K562 (cell line): ENCODE measurements around the gene GLIPR1L2. TPM values are rescaled to one million over a fixed set of nuclear protein-coding genes. Genes with fewer than 3 reads are reported as not detected.

Experiments
- ATAC-seq: fragments of 200-7000 bp; cut with Tn5 transposase; 3 replicates; pipeline ENCODE4 v1.9.1; 2020; ENCODE audit warnings: moderate library complexity
- BruUV-seq: library from RNA; stranded (reverse); fragments of 400-500 nt; replicated peaks from 2 replicates; lab custom pipeline; 2021; lab: Mats Ljungman, UMichigan
- CTCF ChIA-PET: fragments of 300-600 bp; formaldehyde crosslinking; extraction: SDS; loops from one replicate; lab custom pipeline; 2021; ENCODE audit warnings: low intra/inter-chr PET ratio; lab: Yijun Ruan, JAX
- POLR2A ChIA-PET: fragments of 300-600, 350-650 bp; sonication (Branson Sonifier 250); formaldehyde crosslinking; extraction: SDS; loops from one replicate; lab custom pipeline; 2021; ENCODE audit warnings: antibody characterized with exemption, inconsistent platforms; lab: Yijun Ruan, JAX
- DNase-seq, 4 experiments: peaks; one replicate each; pipeline versions ENCODE4 v3.0.0 to v3.0.0-alpha.2; 2011 to 2018; ENCODE audit warnings: low spot score in 3 of 4, mixed read lengths in 3 of 4; ENCODE audit errors: extremely low read depth in 1 of 4
- FAIRE-seq: peaks from 2 replicates; lab custom pipeline; 2011; peaks lifted over from hg19 to GRCh38; lab: Jason Lieb, UNC
- H2AFZ ChIP-seq: 2 replicates; pipeline ENCODE4 v1.6.0; 2011; ENCODE audit warnings: low read depth, low read length, control low read depth, inconsistent platforms
- H3K27ac ChIP-seq: fragments of 200-600 bp; 3 replicates; pipeline ENCODE4 v1.8.0; 2011; ENCODE audit warnings: low read depth, mild to moderate bottlenecking, control low read depth, inconsistent platforms, low read length, moderate library complexity, mixed read lengths; ENCODE audit errors: extremely low read depth
- H3K27me3 ChIP-seq, 2 experiments: fragments of 300-600 bp in 1 of 2; 2 replicates in 1 of 2; 3 replicates in 1 of 2; pipeline versions ENCODE4 v1.6.0 to v1.8.0; 2011; ENCODE audit warnings: inconsistent platforms in 2 of 2, low read length in 2 of 2, mild to moderate bottlenecking in 1 of 2, mixed read lengths in 1 of 2, moderate library complexity in 1 of 2; ENCODE audit not compliant: control insufficient read depth in 2 of 2, insufficient read depth in 2 of 2
- H3K36me3 ChIP-seq: fragments of 300-600 bp; 3 replicates; pipeline ENCODE4 v1.8.0; 2011; ENCODE audit warnings: mild to moderate bottlenecking, low read length, inconsistent platforms; ENCODE audit not compliant: control insufficient read depth, insufficient read depth
- H3K4me1 ChIP-seq, 2 experiments: fragments of 200-600 bp in 1 of 2; replicated peaks in 1 of 2; 2 replicates in 1 of 2; 3 replicates in 1 of 2; pipeline versions ENCODE4 v1.5.1 to v1.8.0; 2011; ENCODE audit warnings: inconsistent platforms in 2 of 2, low read length in 2 of 2, mild to moderate bottlenecking in 1 of 2, mixed read lengths in 1 of 2, moderate library complexity in 1 of 2; ENCODE audit not compliant: control insufficient read depth in 2 of 2, insufficient read depth in 2 of 2
- H3K4me2 ChIP-seq: 2 replicates; pipeline ENCODE4 v1.6.1; 2011; ENCODE audit warnings: low read length, control low read depth, inconsistent platforms, mixed read lengths; ENCODE audit not compliant: insufficient read depth
- H3K4me3 ChIP-seq: fragments of 200-600 bp; sonication (generic), shearing (Covaris generic); 2 replicates; pipeline ENCODE4 v1.5.1; 2016; ENCODE audit warnings: control low read depth, inconsistent platforms
- H3K79me2 ChIP-seq: fragments of 200-600 bp; 3 replicates; pipeline ENCODE4 v1.8.0; 2011; ENCODE audit warnings: low read length, inconsistent platforms; ENCODE audit not compliant: control insufficient read depth, insufficient read depth
- H3K9ac ChIP-seq, 2 experiments: 2 replicates each; pipeline versions ENCODE4 v1.6.0 to v1.6.1; 2011; ENCODE audit warnings: low read depth in 2 of 2, low read length in 2 of 2, control low read depth in 1 of 2, inconsistent platforms in 1 of 2, mild to moderate bottlenecking in 1 of 2, mixed read lengths in 1 of 2; ENCODE audit not compliant: insufficient read depth in 1 of 2
- H3K9me1 ChIP-seq: one replicate; pipeline ENCODE4 v1.6.0; 2011; ENCODE audit warnings: inconsistent platforms, mild to moderate bottlenecking, low read length, moderate library complexity; ENCODE audit not compliant: control insufficient read depth, insufficient read depth
- H3K9me3 ChIP-seq: replicated peaks from 2 replicates; pipeline ENCODE4 v1.5.1; 2011; ENCODE audit warnings: low read depth, low read length, inconsistent platforms; ENCODE audit not compliant: control insufficient read depth, insufficient read depth
- H4K20me1 ChIP-seq: replicated peaks from 2 replicates; pipeline ENCODE4 v1.6.1; 2011; ENCODE audit warnings: low read length, inconsistent platforms, mixed read lengths; ENCODE audit not compliant: control insufficient read depth, insufficient read depth
- BCL6 ChIP-seq: fragments of 250-450 bp; sonication (Bioruptor Pico); IDR thresholded peaks from 2 replicates; pipeline ENCODE4 v1.4.0; 2020
- C11orf30 ChIP-seq: fragments of 450-650 bp; IDR thresholded peaks from 2 replicates; pipeline ENCODE4 v1.6.1; 2016; ENCODE audit warnings: low read depth, mild to moderate bottlenecking
- CSDE1 ChIP-seq, 2 experiments: fragments of 450-650 bp; IDR thresholded peaks; 2 replicates each; pipeline ENCODE4 v1.6.1; 2016; ENCODE audit warnings: mild to moderate bottlenecking in 1 of 2
- HDAC2 ChIP-seq: fragments of 450-650 bp; IDR thresholded peaks from 2 replicates; pipeline ENCODE4 v1.6.1; 2016; ENCODE audit warnings: mild to moderate bottlenecking
- JUNB ChIP-seq: fragments of 450-650 bp; formaldehyde crosslinking; conservative IDR thresholded peaks from 2 replicates; pipeline ENCODE4 v1.4.0; 2020; ENCODE audit warnings: mild to moderate bottlenecking
- POLR2AphosphoS5 ChIP-seq: IDR thresholded peaks from 2 replicates; pipeline ENCODE4 v1.6.1; 2011; ENCODE audit warnings: mild to moderate bottlenecking, low read depth, low read length, moderate library complexity; ENCODE audit not compliant: control insufficient read depth, insufficient read depth
- SETDB1 ChIP-seq: IDR thresholded peaks from one replicate; pipeline ENCODE4 v1.6.1; 2012; ENCODE audit warnings: low read length, control low read depth, inconsistent platforms
- TAF15 ChIP-seq: fragments of 200-400 bp; formaldehyde crosslinking; IDR thresholded peaks from 2 replicates; pipeline ENCODE4 v1.6.1; 2017; ENCODE audit warnings: mild to moderate bottlenecking, low read depth, low read length, moderate library complexity
- WGBS: fragments of 100-300 bp; shearing (Covaris generic); methylation state at CpG from one replicate; pipeline ENCODE4 v1.1.6; 2016; ENCODE audit warnings: low coverage, mixed read lengths; ENCODE audit not compliant: insufficient coverage; ENCODE audit errors: missing lambda C conversion rate; 5-methylcytosine and 5-hydroxymethylcytosine counted together
- in situ Hi-C: fragments of 300-500 bp; cut with MboI; formaldehyde crosslinking; loops from 4 replicates; pipeline ENCODE4 v1.15.0; 2018; ENCODE audit warnings: inconsistent platforms, mixed read lengths
- intact Hi-C: fragments of 100-400 bp; cut with micrococcal nuclease; formaldehyde crosslinking; loops from 2 replicates; pipeline ENCODE4 v1.14.2; 2022
- polyA plus RNA-seq, 8 experiments: library from polyadenylated mRNA; depleted of rRNA in 4 of 8; stranded (reverse) in 5 of 8; unstranded in 3 of 8; fragments of >200 nt; fragmentation: Nextera tagmentation in 2 of 8; fragmentation: Illumina TruSeq in 1 of 8; extraction: Ambion mirVana in 2 of 8; extraction: Trizol in 1 of 8; gene quantifications; 2 replicates each; pipeline versions ENCODE4 v1.2.1 to v1.2.3, GENCODE V29; 2011 to 2014; ENCODE audit warnings: inconsistent platforms in 1 of 8, missing spikeins in 1 of 8
- total RNA-seq, 7 experiments: library from RNA; depleted of rRNA in 6 of 7; stranded (reverse); fragments of >200 nt in 6 of 7; fragmentation: Illumina TruSeq in 2 of 7; extraction: Trizol in 2 of 7; gene quantifications; 2 replicates each; pipeline versions ENCODE4 v1.2.1 to v1.2.3, GENCODE V29; 2011 to 2021; ENCODE audit warnings: low replicate concordance in 1 of 7
- TF ChIP-seq, protein P1 (sequence below): sonication (generic); formaldehyde crosslinking; IDR thresholded peaks from 2 replicates; pipeline ENCODE4 v1.8.1; 2022; ENCODE audit warnings: missing genetic modification reagents
- TF ChIP-seq, protein P2 (sequence below): fragments of 450-650 bp; formaldehyde crosslinking; IDR thresholded peaks from 2 replicates; pipeline ENCODE4 v1.4.0; 2022; ENCODE audit warnings: missing genetic modification characterization
- TF ChIP-seq, protein P3 (sequence below): sonication (generic); formaldehyde crosslinking; IDR thresholded peaks from 2 replicates; pipeline ENCODE4 v1.8.1; 2023; ENCODE audit warnings: mild to moderate bottlenecking, missing genetic modification reagents
- TF ChIP-seq, protein P4 (sequence below): fragments of 250-450 bp; sonication (Bioruptor Pico); IDR thresholded peaks from 2 replicates; pipeline ENCODE4 v1.5.0; 2021; ENCODE audit warnings: mild to moderate bottlenecking, moderate library complexity
- TF ChIP-seq, protein P5 (sequence below): fragments of 250-450 bp; sonication (Bioruptor Pico); IDR thresholded peaks from 2 replicates; pipeline ENCODE4 v1.4.0; 2020; ENCODE audit warnings: borderline replicate concordance

Gene GLIPR1L2
- total and polyA plus RNA-seq, 9 of the 15 experiments (the other 6 are each of a cell fraction or from before 2014, with no cell fraction given), result not detected

DNA sequence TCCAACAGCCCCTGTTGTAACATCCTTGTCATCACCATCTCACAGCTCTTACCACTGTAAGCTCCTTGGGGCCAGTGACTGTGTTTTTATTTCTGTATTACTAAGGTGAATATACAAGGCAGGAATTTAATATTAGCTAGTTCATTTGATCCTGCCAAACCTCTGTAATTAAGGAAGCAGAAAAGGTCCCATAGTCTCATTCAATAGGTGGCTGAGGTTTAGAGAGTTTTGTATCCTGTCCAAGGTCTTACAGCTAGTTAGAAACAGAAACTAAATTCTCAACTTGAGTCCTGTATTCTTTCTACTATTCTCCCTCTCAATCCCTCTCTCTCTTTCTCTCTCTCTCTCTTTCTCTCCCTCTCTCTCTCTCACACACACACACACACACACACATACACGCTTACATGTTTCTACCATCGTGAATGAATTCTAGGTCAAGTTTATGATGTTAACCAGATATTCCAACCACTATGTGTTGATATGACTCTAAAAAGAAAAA lies 89.1 kb downstream of the GLIPR1L2 start:
- H3K4me2 ChIP-seq, result no peak overlapping the region; the same call in 1 of the 2 replicates
- in situ Hi-C loops, result loop anchor here (10.0 kb wide), 1 partner anchor 145 kb away; the partner anchor contains the start of genes CAPS2 and GLIPR1L1
- no peaks in the 10 kb centered on the region for H3K9me1 ChIP-seq
- no peaks in the 10 kb centered on the region for H4K20me1 ChIP-seq
- H3K79me2 ChIP-seq, result no peaks in the 10 kb centered on the region
- H3K27ac ChIP-seq, result peak overlapping the region; percentile 61; the same call in 1 of the 3 replicates
- H3K4me3 ChIP-seq, result no peak overlapping the region
- peaks cover 0 to 6% of the 10 kb centered on the region in 2 experiments; a peak in 4 of 5 replicates for H3K4me1 ChIP-seq
- DNase-seq (no peak), FAIRE-seq (no peak), ATAC-seq (no peak)
- no peaks in the 10 kb centered on the region for H3K36me3 ChIP-seq
- BruUV-seq, result no TSS peak
- H2AFZ ChIP-seq, result peak overlapping the region; percentile 80; the same call in 1 of the 2 replicates
- H3K9me3 ChIP-seq, result no peaks in the 10 kb centered on the region
- CTCF ChIA-PET, result no interaction called here
- H3K27me3 ChIP-seq, result no peaks in the 10 kb centered on the region
- H3K9ac ChIP-seq, result no peak overlapping the region
- POLR2A ChIA-PET, result interaction anchor here (0.6 kb wide), 1 partner anchor 1479 kb away, joined by 3 read pairs; no protein-coding TSS in a partner anchor
- 0% methylated on average over 2 of the region's 2 CpGs for WGBS
- intact Hi-C loops, result loop anchor here (5.0 to 10.0 kb wide), 3 partner anchors 148 to 975 kb away; partner anchors contain the start of genes BBS10, CAPS2 and GLIPR1L1
- TF ChIP-seq SETDB1 (no peak), HDAC2 (no peak), TAF15 (no peak), C11orf30 (no peak), BCL6 (CRISPR knock-in tag) (no peak), JUNB (CRISPR knock-in tag) (no peak), CSDE1 (IDR thresholded peaks at IDR 0.05) (no peak), POLR2AphosphoS5 (no peak)
- TF ChIP-seq, protein P1, sequence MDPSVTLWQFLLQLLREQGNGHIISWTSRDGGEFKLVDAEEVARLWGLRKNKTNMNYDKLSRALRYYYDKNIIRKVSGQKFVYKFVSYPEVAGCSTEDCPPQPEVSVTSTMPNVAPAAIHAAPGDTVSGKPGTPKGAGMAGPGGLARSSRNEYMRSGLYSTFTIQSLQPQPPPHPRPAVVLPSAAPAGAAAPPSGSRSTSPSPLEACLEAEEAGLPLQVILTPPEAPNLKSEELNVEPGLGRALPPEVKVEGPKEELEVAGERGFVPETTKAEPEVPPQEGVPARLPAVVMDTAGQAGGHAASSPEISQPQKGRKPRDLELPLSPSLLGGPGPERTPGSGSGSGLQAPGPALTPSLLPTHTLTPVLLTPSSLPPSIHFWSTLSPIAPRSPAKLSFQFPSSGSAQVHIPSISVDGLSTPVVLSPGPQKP (CRISPR knock-in tag), result no peak
- TF ChIP-seq, protein P2, sequence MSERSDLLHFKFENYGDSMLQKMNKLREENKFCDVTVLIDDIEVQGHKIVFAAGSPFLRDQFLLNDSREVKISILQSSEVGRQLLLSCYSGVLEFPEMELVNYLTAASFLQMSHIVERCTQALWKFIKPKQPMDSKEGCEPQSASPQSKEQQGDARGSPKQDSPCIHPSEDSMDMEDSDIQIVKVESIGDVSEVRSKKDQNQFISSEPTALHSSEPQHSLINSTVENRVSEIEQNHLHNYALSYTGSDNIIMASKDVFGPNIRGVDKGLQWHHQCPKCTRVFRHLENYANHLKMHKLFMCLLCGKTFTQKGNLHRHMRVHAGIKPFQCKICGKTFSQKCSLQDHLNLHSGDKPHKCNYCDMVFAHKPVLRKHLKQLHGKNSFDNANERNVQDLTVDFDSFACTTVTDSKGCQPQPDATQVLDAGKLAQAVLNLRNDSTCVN, result 0 out of 2 replicates have a peak, but pooled peaks have one; percentile 19
- TF ChIP-seq, protein P3, sequence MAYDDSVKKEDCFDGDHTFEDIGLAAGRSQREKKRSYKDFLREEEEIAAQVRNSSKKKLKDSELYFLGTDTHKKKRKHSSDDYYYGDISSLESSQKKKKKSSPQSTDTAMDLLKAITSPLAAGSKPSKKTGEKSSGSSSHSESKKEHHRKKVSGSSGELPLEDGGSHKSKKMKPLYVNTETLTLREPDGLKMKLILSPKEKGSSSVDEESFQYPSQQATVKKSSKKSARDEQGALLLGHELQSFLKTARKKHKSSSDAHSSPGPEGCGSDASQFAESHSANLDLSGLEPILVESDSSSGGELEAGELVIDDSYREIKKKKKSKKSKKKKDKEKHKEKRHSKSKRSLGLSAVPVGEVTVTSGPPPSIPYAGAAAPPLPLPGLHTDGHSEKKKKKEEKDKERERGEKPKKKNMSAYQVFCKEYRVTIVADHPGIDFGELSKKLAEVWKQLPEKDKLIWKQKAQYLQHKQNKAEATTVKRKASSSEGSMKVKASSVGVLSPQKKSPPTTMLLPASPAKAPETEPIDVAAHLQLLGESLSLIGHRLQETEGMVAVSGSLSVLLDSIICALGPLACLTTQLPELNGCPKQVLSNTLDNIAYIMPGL, result no peak
- TF ChIP-seq, protein P4, sequence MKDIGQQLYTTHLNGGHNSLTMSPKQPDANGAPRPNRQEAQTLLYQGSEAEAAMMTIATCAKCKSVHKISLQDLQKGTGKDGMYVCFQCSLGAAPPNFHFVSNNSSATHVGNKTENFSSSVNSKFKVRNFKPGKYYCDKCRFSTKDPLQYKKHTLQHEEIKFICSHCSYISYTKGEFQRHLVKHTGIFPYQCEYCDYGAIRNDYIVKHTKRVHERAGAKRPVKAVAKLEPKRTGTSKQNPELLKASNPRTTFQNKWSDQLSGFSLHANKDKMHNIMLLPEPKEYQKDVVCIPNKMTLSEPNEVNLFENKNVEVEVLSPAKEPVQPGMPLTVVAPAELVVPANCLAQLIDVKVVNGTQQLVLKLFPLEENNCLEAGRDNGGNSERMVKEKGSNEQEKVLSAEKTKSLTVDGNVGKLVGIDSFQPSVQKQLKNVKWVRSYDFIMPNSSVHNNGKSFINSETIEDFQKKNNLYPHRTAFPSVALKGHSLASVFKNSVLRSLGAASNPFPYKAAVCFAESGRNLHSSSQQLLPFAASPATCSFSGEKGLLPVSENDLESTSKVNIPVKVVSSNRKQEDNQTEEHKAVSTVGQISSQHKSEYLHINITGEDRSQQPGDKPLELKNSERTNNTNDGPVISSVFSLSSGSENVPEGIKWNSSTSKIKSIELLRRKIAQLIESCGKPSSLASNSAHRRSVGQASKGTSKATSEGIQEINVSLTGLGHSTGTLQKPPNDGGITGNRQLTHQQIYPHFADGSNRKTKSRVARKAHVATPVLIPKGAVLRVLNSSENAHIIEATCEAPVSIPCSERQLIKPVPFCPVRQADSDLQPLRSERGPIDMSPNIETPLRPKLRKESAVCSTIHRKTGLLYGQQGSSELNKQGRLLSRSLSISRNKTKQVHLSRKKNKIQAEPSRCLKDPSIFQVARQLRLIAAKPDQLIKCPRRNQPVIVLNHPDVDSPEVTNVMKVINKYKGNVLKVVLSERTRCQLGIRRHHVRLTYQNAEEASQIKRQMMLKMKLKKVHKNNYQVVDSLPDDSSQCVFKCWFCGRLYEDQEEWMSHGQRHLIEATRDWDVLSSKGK, result no peak
- TF ChIP-seq, protein P5, sequence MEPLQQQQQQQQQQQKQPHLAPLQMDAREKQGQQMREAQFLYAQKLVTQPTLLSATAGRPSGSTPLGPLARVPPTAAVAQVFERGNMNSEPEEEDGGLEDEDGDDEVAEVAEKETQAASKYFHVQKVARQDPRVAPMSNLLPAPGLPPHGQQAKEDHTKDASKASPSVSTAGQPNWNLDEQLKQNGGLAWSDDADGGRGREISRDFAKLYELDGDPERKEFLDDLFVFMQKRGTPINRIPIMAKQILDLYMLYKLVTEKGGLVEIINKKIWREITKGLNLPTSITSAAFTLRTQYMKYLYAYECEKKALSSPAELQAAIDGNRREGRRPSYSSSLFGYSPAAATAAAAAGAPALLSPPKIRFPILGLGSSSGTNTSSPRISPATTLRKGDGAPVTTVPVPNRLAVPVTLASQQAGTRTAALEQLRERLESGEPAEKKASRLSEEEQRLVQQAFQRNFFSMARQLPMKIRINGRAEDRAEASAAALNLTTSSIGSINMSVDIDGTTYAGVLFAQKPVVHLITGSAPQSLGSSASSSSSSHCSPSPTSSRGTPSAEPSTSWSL (CRISPR knock-in tag), result no peak
